DND-41 (cell line): Measurements from ENCODE around the gene RNPEP.

Experiments used
- ATAC-seq: fragments of 200-7000 bp; cut with Tn5 transposase; 3 replicates; pipeline ENCODE4 v1.9.1; 2021; ENCODE audit warnings: low read depth; ENCODE audit not compliant: insufficient read depth
- DNase-seq: peaks from one replicate; pipeline ENCODE4 v3.0.0-alpha.2; 2020
- H2AFZ ChIP-seq: 2 replicates; pipeline ENCODE4 v1.6.0; 2012; ENCODE audit warnings: low read depth, low read length
- H3K27ac ChIP-seq: 2 replicates; pipeline ENCODE4 v1.5.1; 2012; ENCODE audit warnings: low read length, inconsistent platforms
- H3K27me3 ChIP-seq: fragments of 200-600 bp; sonication (generic); 2 replicates; pipeline ENCODE4 v1.6.0; 2012; ENCODE audit warnings: low read length, mild to moderate bottlenecking, inconsistent platforms; ENCODE audit not compliant: insufficient read depth, poor library complexity
- H3K36me3 ChIP-seq: 2 replicates; pipeline ENCODE4 v1.5.1; 2012; ENCODE audit warnings: low read length, inconsistent platforms; ENCODE audit not compliant: insufficient read depth
- H3K4me1 ChIP-seq: 2 replicates; pipeline ENCODE4 v1.5.1; 2012; ENCODE audit warnings: mild to moderate bottlenecking, low read length; ENCODE audit not compliant: insufficient read depth
- H3K4me2 ChIP-seq: 2 replicates; pipeline ENCODE4 v1.6.0; 2012; ENCODE audit warnings: mild to moderate bottlenecking, moderate library complexity, low read length, inconsistent platforms; ENCODE audit not compliant: insufficient read depth
- H3K4me3 ChIP-seq, 2 experiments: fragments of 200-600 bp in 1 of 2; shearing (Covaris generic) in 1 of 2; 2 replicates each; pipeline ENCODE4 v1.5.1; 2012 to 2016; ENCODE audit warnings: inconsistent platforms in 2 of 2, low read length in 2 of 2, mild to moderate bottlenecking in 2 of 2, low read depth in 1 of 2, moderate library complexity in 1 of 2
- H3K79me2 ChIP-seq: 2 replicates; pipeline ENCODE4 v1.6.0; 2012; ENCODE audit warnings: low read length, inconsistent platforms; ENCODE audit not compliant: insufficient read depth
- H3K9ac ChIP-seq: 2 replicates; pipeline ENCODE4 v1.6.0; 2012; ENCODE audit warnings: low read depth, mild to moderate bottlenecking, inconsistent platforms, low read length, moderate library complexity
- H3K9me3 ChIP-seq: 2 replicates; pipeline ENCODE4 v1.5.1; 2012; ENCODE audit warnings: low read length, moderate library complexity, mild to moderate bottlenecking, inconsistent platforms; ENCODE audit not compliant: insufficient read depth, severe bottlenecking
- H4K20me1 ChIP-seq: 2 replicates; pipeline ENCODE4 v1.6.0; 2012; ENCODE audit warnings: low read length; ENCODE audit not compliant: insufficient read depth
- EZH2 ChIP-seq: IDR thresholded peaks from 3 replicates; pipeline ENCODE4 v1.6.1; 2012; ENCODE audit warnings: borderline replicate concordance, low read depth, mild to moderate bottlenecking, moderate library complexity, low read length, inconsistent platforms; ENCODE audit not compliant: severe bottlenecking
- TF ChIP-seq, protein P1 (sequence below): IDR thresholded peaks from 2 replicates; pipeline ENCODE4 v1.5.1; 2012; ENCODE audit warnings: borderline replicate concordance, low read length, moderate library complexity, mild to moderate bottlenecking; ENCODE audit not compliant: poor library complexity, severe bottlenecking; ENCODE audit errors: extremely low read depth

Gene RNPEP

DNA sequence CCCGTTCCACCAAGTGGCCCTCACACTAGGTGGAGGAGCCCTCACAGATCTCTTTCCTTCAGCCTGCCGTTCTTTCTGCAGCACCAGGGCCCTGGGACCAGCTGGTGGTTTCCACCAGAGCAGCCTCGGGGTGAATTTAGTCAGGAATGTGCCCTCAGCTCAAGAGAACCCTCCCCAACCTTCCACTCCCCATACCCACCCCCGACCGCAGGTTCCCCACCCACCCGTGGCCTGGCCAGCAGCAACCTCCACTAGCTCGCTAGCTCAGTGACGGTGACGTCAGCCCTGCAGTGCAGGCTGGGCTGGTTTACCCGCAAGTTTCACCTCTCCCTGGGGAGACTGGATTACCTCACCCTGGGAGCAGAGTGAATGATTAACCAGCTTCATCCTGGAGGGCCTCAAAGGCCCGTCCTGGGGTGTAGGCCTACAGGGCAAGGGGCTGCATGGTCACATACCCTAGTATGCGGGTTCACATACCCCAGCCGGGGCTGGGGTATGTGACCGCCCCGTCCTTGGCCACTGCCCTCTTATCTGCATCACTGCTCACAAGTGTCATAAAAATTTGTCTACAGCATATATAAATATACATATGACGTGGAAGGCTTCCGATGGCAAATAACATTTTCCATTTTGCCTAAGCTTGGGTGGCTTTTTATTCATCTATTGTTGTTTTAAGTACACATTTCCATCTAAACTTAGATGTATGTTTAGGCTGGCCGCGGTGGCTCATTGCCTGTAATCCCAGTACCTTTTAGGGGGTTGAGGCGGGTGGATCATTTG, 52.4 kb downstream of the RNPEP start:
- H3K4me2 ChIP-seq, result no peak overlapping the region
- peak; percentile 62 for DNase-seq
- no peak for TF ChIP-seq EZH2

DNA sequence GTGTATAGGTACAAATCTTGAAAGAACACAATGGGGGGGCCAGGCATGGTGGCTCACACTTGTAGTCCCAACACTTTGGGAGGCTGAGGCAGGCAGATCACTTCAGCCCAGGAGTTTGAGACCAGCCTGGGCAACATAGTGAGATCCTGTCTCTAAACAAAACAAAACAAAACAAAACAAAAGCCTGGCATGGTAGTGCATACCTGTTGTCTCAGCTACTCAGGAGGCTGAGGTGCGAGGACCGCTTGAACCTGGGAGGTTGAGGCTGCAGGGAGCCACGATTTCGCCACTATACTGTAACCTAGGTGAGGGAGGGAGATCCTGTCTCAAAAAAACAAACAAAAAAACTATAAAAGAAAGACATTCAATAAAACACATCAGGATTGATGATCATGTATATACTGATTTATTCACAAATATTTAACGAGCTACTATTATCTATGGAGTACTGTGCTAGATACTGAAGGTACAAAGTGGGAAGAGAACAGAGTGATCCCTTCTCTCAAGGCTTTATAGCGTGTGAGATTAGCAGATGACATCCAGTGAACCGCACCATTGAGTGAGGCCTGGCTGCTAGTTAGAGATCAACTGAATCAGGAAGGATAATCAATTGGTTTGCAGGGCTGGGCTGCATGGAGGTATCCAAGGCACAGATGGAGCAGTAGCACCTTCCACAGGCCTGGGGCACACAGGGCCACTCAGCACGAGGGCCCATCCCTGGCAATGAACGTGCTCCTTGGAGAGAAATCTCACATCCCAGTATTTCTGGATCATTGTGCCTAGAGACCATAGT, 54.3 kb downstream of the RNPEP start:
- ATAC-seq, result no peak
- Histone ChIP-seq H3K27ac (no peak overlapping the region), H3K9ac (no peak overlapping the region), H4K20me1 (no peaks in the 10 kb centered on the region), H3K4me2 (no peak overlapping the region), H3K4me1 (peaks cover 4% of the 10 kb centered on the region), H3K36me3 (no peaks in the 10 kb centered on the region), H3K79me2 (no peaks in the 10 kb centered on the region), H3K27me3 (no peaks in the 10 kb centered on the region), H2AFZ (no peak overlapping the region), H3K9me3 (no peaks in the 10 kb centered on the region), H3K4me3 (no peak overlapping the region)
- TF ChIP-seq, protein P1, sequence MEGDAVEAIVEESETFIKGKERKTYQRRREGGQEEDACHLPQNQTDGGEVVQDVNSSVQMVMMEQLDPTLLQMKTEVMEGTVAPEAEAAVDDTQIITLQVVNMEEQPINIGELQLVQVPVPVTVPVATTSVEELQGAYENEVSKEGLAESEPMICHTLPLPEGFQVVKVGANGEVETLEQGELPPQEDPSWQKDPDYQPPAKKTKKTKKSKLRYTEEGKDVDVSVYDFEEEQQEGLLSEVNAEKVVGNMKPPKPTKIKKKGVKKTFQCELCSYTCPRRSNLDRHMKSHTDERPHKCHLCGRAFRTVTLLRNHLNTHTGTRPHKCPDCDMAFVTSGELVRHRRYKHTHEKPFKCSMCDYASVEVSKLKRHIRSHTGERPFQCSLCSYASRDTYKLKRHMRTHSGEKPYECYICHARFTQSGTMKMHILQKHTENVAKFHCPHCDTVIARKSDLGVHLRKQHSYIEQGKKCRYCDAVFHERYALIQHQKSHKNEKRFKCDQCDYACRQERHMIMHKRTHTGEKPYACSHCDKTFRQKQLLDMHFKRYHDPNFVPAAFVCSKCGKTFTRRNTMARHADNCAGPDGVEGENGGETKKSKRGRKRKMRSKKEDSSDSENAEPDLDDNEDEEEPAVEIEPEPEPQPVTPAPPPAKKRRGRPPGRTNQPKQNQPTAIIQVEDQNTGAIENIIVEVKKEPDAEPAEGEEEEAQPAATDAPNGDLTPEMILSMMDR, result no peak
- TF ChIP-seq EZH2, result no peak
- DNase-seq, result no peak

More for the DNA sequence above, 52.4 kb downstream of the RNPEP start:
- Histone ChIP-seq H3K79me2 (no peaks in the 10 kb centered on the region), H3K27ac (no peak overlapping the region), H3K36me3 (no peaks in the 10 kb centered on the region), H4K20me1 (no peaks in the 10 kb centered on the region), H3K4me1 (peaks cover 4% of the 10 kb centered on the region), H3K27me3 (no peaks in the 10 kb centered on the region), H3K4me3 (no peak overlapping the region), H2AFZ (no peak overlapping the region), H3K9ac (no peak overlapping the region), H3K9me3 (no peaks in the 10 kb centered on the region)
- peak; percentile 92 for ATAC-seq

- Histone ChIP-seq H3K36me3 (no peaks in the 10 kb centered on the region), H3K27me3 (no peaks in the 10 kb centered on the region), H3K4me2 (no peak overlapping the region), H3K4me3 (no peak overlapping the region), H2AFZ (no peak overlapping the region), H3K9me3 (no peaks in the 10 kb centered on the region), H3K79me2 (no peaks in the 10 kb centered on the region), H3K4me1 (peaks cover 4% of the 10 kb centered on the region), H4K20me1 (no peaks in the 10 kb centered on the region), H3K9ac (no peak overlapping the region), H3K27ac (no peak overlapping the region)
- TF ChIP-seq, protein P1, result no peak
- no peak for TF ChIP-seq EZH2
- no peak for ATAC-seq
- no peak for DNase-seq
These were observed 55.4 kb downstream of the RNPEP start for GRCh38 chr1:202037706-202038296.
